Keratinocyte (primary cell): ENCODE data around the gene NUP210L. TPM values are rescaled to one million over a fixed set of nuclear protein-coding genes. Genes with fewer than 3 reads are reported as not detected.

Experiments
- DNase-seq: peaks from one replicate; pipeline ENCODE4 v3.0.0-alpha.2; 2011; ENCODE audit warnings: low read depth, missing footprints, low spot score
- FAIRE-seq: peaks from 2 replicates; lab custom pipeline; 2011; peaks lifted over from hg19 to GRCh38; lab: Jason Lieb, UNC
- H2AFZ ChIP-seq: 2 replicates; pipeline ENCODE4 v1.6.0; 2012; ENCODE audit warnings: low read length, control low read depth, inconsistent platforms; ENCODE audit not compliant: control insufficient read depth
- H3K27ac ChIP-seq: 2 replicates; pipeline ENCODE4 v1.5.1; 2011; ENCODE audit warnings: low read length; ENCODE audit not compliant: control insufficient read depth, insufficient read depth
- H3K27me3 ChIP-seq: 3 replicates; pipeline ENCODE4 v1.6.0; 2011; ENCODE audit warnings: low read length; ENCODE audit not compliant: control insufficient read depth, insufficient read depth; ENCODE audit errors: extremely low read depth
- H3K36me3 ChIP-seq, 2 experiments: 2 replicates in 1 of 2; 3 replicates in 1 of 2; pipeline ENCODE4 v1.5.1; 2011; ENCODE audit warnings: low read length in 2 of 2, mild to moderate bottlenecking in 1 of 2; ENCODE audit not compliant: control insufficient read depth in 2 of 2, insufficient read depth in 2 of 2; ENCODE audit errors: extremely low read depth in 1 of 2
- H3K4me1 ChIP-seq: 3 replicates; pipeline ENCODE4 v1.5.1; 2011; ENCODE audit warnings: low read length; ENCODE audit not compliant: control insufficient read depth, insufficient read depth; ENCODE audit errors: extremely low read depth
- H3K4me2 ChIP-seq: 3 replicates; pipeline ENCODE4 v1.6.0; 2011; ENCODE audit warnings: low read depth, low read length; ENCODE audit not compliant: control insufficient read depth, insufficient read depth; ENCODE audit errors: extremely low read depth
- H3K4me3 ChIP-seq, 3 experiments: fragments of 200-600 bp in 1 of 3; sonication (generic) in 1 of 3; 2 replicates in 2 of 3; 3 replicates in 1 of 3; pipeline ENCODE4 v1.5.1; 2011 to 2016; ENCODE audit warnings: low read length in 3 of 3, mild to moderate bottlenecking in 3 of 3, control low read depth in 2 of 3, inconsistent platforms in 1 of 3, low read depth in 1 of 3, mixed read lengths in 1 of 3, mixed run types in 1 of 3, moderate library complexity in 1 of 3; ENCODE audit not compliant: control insufficient read depth in 2 of 3, insufficient read depth in 2 of 3; ENCODE audit errors: extremely low read depth in 1 of 3
- H3K79me2 ChIP-seq: 2 replicates; pipeline ENCODE4 v1.6.0; 2012; ENCODE audit warnings: low read length; ENCODE audit not compliant: control insufficient read depth, insufficient read depth
- H3K9ac ChIP-seq: 3 replicates; pipeline ENCODE4 v1.6.0; 2011; ENCODE audit warnings: low read length; ENCODE audit not compliant: control insufficient read depth, insufficient read depth; ENCODE audit errors: extremely low read depth
- H3K9me1 ChIP-seq: 3 replicates; pipeline ENCODE4 v1.6.0; 2011; ENCODE audit warnings: low read length; ENCODE audit not compliant: control insufficient read depth, insufficient read depth; ENCODE audit errors: extremely low read depth
- H3K9me3 ChIP-seq: 2 replicates; pipeline ENCODE4 v1.5.1; 2012; ENCODE audit warnings: low read depth, low read length; ENCODE audit not compliant: control insufficient read depth
- H4K20me1 ChIP-seq: 3 replicates; pipeline ENCODE4 v1.6.0; 2011; ENCODE audit warnings: low read length; ENCODE audit not compliant: control insufficient read depth, insufficient read depth; ENCODE audit errors: extremely low read depth
- EZH2 ChIP-seq: IDR thresholded peaks from one replicate; pipeline ENCODE4 v1.6.1; 2012; ENCODE audit warnings: inconsistent platforms, mild to moderate bottlenecking, low read length, moderate library complexity
- dilution Hi-C: fragments of 300-500 bp; cut with MboI; formaldehyde crosslinking; loops from one replicate; pipeline ENCODE4 v1.7.0; 2020; ENCODE audit warnings: low sequenced_read_pairs; ENCODE audit not compliant: extremely low pct_ligation_motif_present
- polyA plus RNA-seq, 5 experiments: library from polyadenylated mRNA; depleted of rRNA in 3 of 5; stranded (reverse) in 3 of 5; stranded (forward) in 1 of 5; unstranded in 1 of 5; fragments of >200 nt; gene quantifications; 1 replicate in 1 of 5; 2 replicates in 3 of 5; 3 replicates in 1 of 5; pipeline versions ENCODE4 v1.2.1 to v1.2.3, GENCODE V29; 2011 to 2012; ENCODE audit warnings: missing spikeins in 2 of 5, low read depth in 1 of 5, low replicate concordance in 1 of 5
- TF ChIP-seq, protein P1 (sequence below), 3 experiments: IDR thresholded peaks in 1 of 3; conservative IDR thresholded peaks in 1 of 3; optimal IDR thresholded peaks in 1 of 3; 2 replicates in 2 of 3; 3 replicates in 1 of 3; pipeline versions ENCODE3 to v1.5.1; 2011; ENCODE audit warnings: low read length in 3 of 3, mild to moderate bottlenecking in 3 of 3, moderate library complexity in 2 of 3, control low read depth in 1 of 3, inconsistent platforms in 1 of 3; ENCODE audit not compliant: insufficient read depth in 2 of 3; ENCODE audit errors: extremely low read depth in 1 of 3

The NUP210L gene
- polyA plus RNA-seq, 1 donor (not counting 4 experiments of a cell fraction or from before 2014, with no cell fraction given), result 0.01 TPM

- Histone ChIP-seq H3K36me3 (peaks cover 3 to 25% of the 10 kb centered on the region in 2 experiments), H3K27me3 (no peaks in the 10 kb centered on the region), H3K27ac (no peak overlapping the region), H4K20me1 (peaks cover 3% of the 10 kb centered on the region), H3K9ac (no peak overlapping the region), H3K4me1 (peaks cover 41% of the 10 kb centered on the region), H3K4me3 (no peak overlapping the region), H3K79me2 (peaks cover 54% of the 10 kb centered on the region), H3K9me1 (no peaks in the 10 kb centered on the region), H3K4me2 (no peak overlapping the region), H3K9me3 (no peaks in the 10 kb centered on the region), H2AFZ (no peak overlapping the region)
- DNase-seq (no peak), FAIRE-seq (no peak)
- dilution Hi-C loops, result no loop called here
- TF ChIP-seq, protein P1, sequence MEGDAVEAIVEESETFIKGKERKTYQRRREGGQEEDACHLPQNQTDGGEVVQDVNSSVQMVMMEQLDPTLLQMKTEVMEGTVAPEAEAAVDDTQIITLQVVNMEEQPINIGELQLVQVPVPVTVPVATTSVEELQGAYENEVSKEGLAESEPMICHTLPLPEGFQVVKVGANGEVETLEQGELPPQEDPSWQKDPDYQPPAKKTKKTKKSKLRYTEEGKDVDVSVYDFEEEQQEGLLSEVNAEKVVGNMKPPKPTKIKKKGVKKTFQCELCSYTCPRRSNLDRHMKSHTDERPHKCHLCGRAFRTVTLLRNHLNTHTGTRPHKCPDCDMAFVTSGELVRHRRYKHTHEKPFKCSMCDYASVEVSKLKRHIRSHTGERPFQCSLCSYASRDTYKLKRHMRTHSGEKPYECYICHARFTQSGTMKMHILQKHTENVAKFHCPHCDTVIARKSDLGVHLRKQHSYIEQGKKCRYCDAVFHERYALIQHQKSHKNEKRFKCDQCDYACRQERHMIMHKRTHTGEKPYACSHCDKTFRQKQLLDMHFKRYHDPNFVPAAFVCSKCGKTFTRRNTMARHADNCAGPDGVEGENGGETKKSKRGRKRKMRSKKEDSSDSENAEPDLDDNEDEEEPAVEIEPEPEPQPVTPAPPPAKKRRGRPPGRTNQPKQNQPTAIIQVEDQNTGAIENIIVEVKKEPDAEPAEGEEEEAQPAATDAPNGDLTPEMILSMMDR (optimal IDR thresholded peaks at IDR 0.05 in 1 of 3, IDR thresholded peaks at IDR 0.05 in 1 of 3, conservative IDR thresholded peaks at IDR 0.05 in 1 of 3; ENCODE audit: extremely low read depth in 1 of 3, insufficient read depth in 2 of 3, low read length in 3 of 3), result no peak
- TF ChIP-seq EZH2, result no peak
Measured at GRCh38 chr1:153960206-153960605, 194.7 kb downstream of the NUP210L start.

- DNase-seq (no peak), FAIRE-seq (no peak)
- Histone ChIP-seq H4K20me1 (peaks cover 3% of the 10 kb centered on the region), H3K27me3 (no peaks in the 10 kb centered on the region), H3K9me3 (no peaks in the 10 kb centered on the region), H3K4me1 (peaks cover 40% of the 10 kb centered on the region), H3K27ac (no peak overlapping the region), H3K4me3 (no peak overlapping the region), H3K79me2 (peaks cover 62% of the 10 kb centered on the region), H3K9ac (no peak overlapping the region), H3K36me3 (peaks cover 3 to 32% of the 10 kb centered on the region in 2 experiments), H2AFZ (no peak overlapping the region), H3K9me1 (no peaks in the 10 kb centered on the region), H3K4me2 (no peak overlapping the region)
- TF ChIP-seq EZH2, result no peak
- TF ChIP-seq, protein P1 (optimal IDR thresholded peaks at IDR 0.05 in 1 of 3, IDR thresholded peaks at IDR 0.05 in 1 of 3, conservative IDR thresholded peaks at IDR 0.05 in 1 of 3; ENCODE audit: extremely low read depth in 1 of 3, insufficient read depth in 2 of 3, low read length in 3 of 3), result no peak
- dilution Hi-C loops, result no loop called here
Measured at GRCh38 chr1:153959454-153959853, 195.4 kb downstream of the NUP210L start.
